Measurements from ENCODE around the gene EFNA5.
"Not testable (repeated sequence)": the region's sequence is repeated elsewhere in the genome, so short reads cannot be mapped to it uniquely, and the experiment has no call there.

EFNA5 gene

GRCh38 chr5:107477492-107477891, 193.2 kb downstream of the EFNA5 start:
- no peak for DNase-seq

GRCh38 chr5:107476783-107477182, 194.0 kb downstream of the EFNA5 start:
- DNase-seq, result peak in 1 of 2 experiments; percentile 34

- DNase-seq, result no peak
Observed at GRCh38 chr5:107474716-107475489, 195.8 kb downstream of the EFNA5 start.

DNA sequence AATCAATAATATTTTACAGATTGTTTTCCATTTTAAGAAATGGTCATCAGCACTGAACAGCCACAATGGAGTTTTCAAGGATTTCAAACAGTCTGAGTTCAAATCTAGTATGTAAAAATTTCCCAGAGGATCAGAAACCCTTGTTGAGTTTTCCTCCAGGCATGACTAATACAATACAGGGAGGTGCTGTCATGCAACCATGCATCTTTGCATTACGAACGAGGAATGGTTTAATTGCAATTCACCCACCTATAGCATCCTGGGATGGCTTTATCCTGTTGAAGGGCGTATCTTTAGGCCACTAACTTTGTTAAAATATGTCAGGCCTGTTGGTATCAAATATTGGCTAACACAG, 196.4 kb downstream of the EFNA5 start:
- DNase-seq, result no peak

DNA sequence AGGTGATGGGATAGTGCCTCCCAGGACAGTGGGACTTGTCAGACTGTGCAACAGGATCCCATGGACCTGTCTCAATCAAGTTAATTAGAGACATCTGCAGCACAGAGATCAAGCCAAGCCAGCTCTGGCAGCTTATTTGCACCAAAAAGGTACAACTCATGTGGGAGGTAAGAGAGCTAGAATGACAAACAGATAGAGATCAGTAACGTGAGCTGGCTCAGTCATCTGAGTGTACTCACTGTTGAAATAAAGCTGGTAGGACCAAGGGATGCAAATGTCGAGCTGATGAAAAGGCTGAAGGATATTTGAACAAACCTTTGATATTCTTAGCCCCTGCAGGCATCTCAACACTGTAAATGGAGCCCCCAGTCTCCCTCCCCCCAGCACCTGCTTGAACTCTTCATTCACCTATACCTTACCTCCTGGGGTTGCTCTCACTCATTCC, 198.1 kb downstream of the EFNA5 start:
- DNase-seq, result no peak

DNA sequence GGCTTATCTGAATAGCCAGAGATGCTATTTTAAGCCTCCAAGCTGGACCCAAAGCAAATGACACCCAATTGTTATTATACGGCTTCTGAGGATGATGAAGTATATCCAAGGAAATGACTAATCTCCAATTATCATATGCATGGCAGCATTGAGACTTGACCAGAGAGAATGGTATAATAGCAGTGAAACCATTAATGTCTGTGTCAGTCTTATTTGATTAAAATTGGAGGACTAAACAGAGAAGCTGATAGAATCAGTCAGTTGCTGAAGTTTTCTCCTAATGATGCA, 200.5 kb downstream of the EFNA5 start:
- no peak for DNase-seq

DNA sequence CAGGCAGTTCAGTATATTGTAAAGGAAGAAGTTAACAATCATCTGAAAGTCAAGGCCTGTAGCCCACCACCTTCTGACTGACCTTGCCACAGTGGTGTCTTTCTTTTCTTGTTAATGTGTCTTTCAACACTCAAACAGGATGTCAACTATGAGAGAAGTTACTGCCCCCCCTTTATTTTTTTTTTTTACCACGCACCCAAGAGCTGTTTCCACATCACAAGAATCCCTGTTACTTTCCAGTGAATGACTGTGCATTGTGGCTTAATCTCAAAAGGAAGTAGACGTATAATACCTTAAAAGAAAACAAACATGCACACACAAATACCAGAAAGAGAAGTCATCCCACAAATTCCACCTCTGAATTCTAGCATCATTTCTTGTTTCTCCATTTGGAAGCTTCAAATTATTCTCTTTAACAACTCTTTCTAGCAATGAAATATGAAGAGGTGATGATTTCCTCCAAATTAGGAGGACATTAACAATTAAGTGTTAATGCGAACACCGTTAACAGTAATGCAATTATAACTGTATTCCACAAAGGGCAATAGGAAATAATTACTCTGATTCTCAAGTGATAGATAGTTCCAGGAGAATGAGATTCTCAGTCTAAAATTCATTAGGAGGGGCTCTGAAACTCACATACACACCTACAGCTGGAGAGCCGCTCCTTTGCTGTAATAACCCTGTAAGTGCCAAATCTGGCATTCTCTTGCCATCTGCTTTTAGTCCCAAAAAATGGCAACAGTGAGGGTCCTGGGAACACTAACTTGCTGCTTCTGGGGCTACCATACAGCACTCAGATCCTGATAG, 201.0 kb downstream of the EFNA5 start:
- no peak for DNase-seq

GRCh38 chr5:107469064-107469463, 201.7 kb downstream of the EFNA5 start:
- no peak for DNase-seq

DNA sequence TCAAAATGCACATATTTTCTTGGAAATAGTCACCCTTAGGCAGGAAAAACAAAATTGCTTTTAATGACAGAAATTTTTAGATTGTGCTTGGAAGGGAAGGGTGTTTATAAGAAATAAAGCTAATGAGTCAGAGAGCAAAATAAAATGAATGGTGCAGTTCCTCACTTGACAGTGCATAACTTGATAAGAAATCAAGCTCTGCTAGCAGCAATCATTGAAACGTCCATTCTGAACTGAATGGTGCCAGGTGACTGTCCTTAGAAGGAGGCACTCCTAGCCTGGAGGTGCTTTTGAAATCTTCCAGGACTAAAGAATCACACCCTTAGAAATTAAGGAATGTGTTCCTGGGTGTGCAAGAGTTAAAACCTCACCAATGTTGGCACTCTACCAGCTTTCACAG, 202.5 kb downstream of the EFNA5 start:
- no peak for DNase-seq

DNA sequence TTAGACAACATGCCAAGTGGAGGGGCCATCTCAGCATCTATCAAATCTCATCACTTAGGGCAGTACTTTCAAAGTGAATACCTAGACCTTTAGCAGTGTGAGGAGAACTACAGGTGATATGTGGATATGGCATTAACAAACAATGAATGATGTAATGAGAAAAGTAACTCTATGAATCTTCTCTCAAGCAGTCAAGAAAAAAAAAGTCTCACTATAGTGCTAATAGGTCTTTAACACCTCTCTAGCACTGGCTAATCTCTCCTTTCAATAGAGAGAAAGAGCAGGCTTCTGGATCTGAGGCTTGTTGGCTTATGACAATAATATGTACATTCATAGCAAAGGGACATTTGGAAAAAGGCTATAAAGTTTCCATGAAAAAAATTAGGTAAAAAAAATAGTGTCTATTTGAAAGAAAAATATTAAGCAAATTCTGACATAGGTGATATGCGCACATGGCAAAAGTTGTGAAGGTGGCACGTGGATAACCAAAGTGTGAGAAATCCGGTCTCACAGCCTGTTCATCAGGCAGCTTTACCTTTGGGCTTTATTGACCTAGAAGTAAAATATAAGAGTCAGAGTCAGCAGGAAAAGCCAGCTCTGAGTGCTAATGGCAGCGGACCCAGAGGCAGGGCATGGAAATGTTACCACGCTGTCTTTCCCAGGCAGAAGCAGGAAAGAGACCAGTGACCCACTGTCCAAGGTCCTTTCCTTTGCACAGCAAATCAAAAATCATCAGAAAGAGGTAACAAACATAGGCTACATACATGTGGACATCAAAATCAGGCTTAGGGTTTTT, 203.4 kb downstream of the EFNA5 start:
- DNase-seq, result no peak

GRCh38 chr5:107466233-107466769, 204.4 kb downstream of the EFNA5 start:
- DNase-seq, result peak; percentile 39 to 49

- no peak for DNase-seq
Observed at GRCh38 chr5:107464876-107465275, 205.9 kb downstream of the EFNA5 start.

GRCh38 chr5:107464416-107464815, 206.3 kb downstream of the EFNA5 start:
- DNase-seq, result no peak

GRCh38 chr5:107463731-107464130, 207.0 kb downstream of the EFNA5 start:
- no peak for DNase-seq

- DNase-seq, result no peak
Observed at GRCh38 chr5:107461770-107462169, 209.0 kb downstream of the EFNA5 start.

DNA sequence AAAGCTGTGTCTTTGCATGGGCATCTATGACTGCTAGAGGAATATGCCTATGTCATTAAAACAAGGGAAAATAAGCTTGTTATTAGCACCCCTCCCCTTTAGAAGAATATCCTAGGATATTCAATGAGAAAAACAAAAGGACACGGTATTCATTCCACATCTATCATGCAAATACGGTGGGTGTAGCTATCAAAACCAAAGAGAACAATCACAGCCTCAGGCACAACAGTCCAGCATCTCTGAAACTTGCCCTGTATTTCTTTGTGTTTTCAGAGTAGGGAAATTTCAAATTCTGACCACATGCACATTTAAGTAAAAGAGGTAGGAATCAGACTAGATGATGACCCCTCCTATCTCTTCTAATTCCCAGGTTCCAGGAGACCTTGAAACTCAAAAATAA, 209.9 kb downstream of the EFNA5 start:
- no peak for DNase-seq

- DNase-seq, result no peak
Observed at GRCh38 chr5:107459605-107460004, 211.1 kb downstream of the EFNA5 start.

GRCh38 chr5:107458322-107458721, 212.4 kb downstream of the EFNA5 start:
- no peak for DNase-seq

DNA sequence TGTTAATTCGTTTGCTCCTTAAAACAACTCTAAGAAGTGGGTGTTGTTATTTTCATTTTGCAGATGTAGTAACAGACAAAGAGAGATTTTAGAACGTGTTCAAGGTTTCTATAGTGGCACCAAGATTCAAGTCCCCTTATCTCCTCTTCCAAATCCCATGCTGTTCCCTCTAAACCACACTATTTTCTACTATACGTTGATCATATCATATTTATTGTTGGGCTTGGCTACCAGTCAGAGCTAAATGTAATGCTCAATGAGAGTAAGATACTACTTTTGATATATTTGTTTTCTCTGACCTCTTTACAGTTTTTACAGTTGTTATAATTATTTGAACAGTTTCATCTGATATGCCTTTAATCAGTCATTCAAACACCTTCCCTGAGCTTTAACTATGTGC, 212.9 kb downstream of the EFNA5 start:
- DNase-seq, result no peak

DNA sequence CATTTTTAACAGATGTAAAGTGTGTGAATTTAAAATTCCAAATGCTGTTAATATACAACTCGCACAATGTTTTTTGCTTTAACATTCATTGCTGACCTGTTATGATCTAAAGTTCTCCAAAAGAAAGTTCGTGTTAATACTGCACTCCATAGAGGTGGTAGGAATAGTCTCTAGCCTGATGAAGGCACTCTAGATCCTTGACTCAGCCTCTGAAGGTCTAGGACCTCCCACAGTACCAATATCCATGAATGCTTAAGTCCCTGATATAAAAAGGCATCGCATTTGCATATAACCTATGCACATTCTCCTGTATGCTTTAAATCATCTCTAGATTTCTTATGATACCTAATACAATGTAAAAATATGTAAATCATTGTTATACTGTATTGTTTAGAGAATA, 213.6 kb downstream of the EFNA5 start:
- DNase-seq, result no peak

DNA sequence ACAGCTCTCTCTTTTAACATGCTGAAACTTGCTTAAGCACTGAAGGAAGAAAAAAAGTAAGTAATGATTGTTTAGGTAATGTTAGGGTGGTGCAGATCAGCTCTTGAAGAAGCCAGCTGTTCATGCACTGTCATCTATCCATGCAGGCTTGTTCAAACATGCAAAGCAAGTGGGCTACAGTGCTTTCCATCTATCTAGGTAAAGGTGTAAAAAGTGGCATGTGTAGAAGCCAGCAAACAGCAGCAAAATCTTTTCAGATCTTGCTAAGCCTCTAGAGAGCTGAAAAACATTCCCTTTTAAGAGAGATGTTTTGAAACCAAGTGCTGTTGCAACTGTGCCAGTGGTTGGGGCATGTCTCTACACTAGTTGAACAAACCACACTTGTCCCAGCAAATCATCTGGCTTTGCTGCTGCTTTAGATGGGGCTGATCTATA, 214.4 kb downstream of the EFNA5 start:
- DNase-seq, result no peak

- DNase-seq, result no peak
Observed at GRCh38 chr5:107455111-107455544, 215.6 kb downstream of the EFNA5 start.

DNA sequence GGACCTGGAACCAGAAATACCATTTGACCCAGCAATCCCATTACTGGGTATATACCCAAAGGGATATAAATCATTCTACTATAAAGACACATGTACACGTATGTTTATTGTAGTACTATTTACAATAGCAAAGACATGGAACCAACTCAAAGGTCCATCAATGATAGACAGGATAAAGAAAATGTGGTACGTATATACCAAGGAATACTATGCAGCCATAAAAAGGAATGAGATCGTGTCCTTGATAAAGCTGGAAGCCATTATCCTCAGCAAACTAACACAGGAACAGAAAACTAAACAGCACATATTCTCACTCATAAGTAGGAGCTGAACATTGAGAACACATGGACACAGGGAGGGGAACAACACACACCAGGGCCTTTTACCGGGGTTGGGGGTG, 218.9 kb downstream of the EFNA5 start:
- not testable (repeated sequence) for DNase-seq

Measured in SHP77 (cell line).